ENCODE data around the gene FABP1.
A peak's percentile ranks its signal among the peaks of the same experiment; 100 is the strongest.

Gene FABP1

DNA sequence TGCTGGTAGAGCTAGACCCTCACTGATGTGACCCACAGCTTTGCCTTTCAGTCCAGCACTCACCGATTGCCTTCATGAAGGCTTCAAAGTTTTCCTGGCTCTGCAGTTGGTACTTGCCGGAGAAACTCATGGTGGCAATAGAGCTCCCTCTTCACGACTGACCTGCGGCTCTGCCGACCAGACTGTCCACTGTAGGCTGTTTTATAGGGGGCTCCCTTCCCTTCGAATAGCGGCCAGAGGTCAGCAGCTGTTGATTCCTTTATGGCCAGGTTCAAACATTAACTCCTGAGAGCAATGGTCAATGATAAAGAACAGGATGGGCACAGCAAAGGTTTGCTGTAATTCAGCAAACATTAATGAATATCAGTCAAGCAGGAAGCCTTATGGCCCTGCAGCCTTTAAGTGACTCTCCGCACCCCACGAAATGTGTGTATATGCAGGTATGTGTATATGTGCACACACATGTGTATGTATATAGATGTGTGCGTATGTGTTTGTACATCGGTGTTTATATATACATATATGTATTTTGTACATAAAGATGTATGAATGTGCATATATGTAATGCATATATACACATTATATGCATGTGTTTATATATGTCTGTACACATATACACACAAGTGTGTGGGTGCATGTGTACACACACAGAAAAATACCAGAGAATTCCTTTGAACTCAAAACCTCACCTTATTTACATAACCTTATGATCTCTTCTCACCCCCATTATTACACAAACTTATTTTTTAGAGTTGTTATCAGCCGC, at the start of gene FABP1:
Gene FABP1 (minus strand): TSS at position 175 of the 766 bp plus-strand sequence. CDS start 45 bp downstream, at position 130.
- no peak for DNase-seq (ENCODE audit: low read depth in 2 of 2)

DNA sequence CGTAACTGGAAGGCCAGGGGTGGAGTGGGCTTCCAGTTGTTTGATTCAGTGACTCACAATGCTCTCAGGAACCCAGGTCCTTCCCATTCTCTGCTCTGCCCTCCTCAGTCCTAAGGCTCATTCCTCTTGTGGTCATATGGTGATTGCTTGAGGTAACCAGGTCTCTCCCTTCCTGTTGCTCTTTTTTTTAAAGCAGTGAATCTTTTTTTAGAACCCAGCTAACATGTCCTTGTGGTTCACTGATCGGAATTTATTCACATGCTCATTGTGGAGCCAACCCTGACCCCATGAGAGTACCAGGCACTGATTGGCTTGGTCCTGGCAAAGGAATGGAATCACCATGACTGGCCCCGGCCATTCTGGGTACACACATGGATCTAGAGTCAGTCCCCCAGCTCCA, 49.7 kb upstream of the FABP1 start:
- no peak for DNase-seq (ENCODE audit: low read depth in 2 of 2)

DNA sequence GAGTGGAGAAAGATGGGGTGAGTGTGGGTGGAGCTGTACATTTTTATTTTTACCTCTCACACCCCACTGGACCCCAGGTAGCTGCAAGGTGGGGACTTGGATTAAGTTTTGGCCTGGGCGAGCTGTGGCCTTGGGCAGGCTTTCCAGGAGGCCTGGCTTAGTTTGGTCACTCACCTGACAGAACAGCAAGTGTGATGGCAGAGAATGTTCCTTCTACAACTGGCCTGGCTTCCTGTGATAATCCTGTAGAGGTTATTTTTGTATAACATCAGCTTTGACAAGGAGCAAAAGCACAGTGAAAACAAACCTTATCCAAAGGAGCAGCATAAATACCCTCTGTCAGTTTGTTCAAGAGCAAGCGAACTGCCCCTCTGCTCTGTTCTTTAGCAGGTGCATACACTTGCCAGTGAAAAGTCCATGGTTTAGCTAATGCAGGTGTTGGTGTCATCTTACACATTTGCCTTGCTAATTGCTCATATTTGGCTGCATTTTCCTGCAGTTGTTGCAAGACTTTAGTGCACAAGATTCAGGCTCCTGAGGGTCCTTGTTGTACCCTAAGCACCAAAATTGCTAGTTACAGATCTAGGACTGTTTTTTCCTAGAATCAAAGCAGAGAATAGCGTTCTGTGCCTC, 48.6 kb upstream of the FABP1 start:
- no peak for DNase-seq (ENCODE audit: low read depth in 2 of 2)

DNA sequence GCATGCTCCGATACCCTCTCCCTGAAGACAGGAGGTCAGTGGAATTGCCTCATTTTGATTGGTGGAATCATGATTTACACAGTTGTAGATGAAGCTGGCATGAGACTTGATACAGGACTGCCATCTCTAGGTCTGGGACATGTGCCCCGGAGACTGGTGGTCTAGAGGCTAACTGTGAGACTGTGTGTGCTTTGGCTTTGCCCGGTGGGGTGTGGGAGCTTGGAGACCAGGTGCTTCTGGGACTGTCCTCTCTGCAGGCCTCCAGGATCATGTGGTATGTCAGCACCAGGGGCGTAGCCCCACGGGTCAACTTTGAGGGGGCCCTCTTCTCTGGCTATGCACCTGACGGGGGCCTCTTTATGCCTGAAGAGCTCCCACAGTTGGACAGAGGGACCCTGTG, 45.0 kb upstream of the FABP1 start:
- DNase-seq (ENCODE audit: low read depth in 2 of 2), result no peak

DNA sequence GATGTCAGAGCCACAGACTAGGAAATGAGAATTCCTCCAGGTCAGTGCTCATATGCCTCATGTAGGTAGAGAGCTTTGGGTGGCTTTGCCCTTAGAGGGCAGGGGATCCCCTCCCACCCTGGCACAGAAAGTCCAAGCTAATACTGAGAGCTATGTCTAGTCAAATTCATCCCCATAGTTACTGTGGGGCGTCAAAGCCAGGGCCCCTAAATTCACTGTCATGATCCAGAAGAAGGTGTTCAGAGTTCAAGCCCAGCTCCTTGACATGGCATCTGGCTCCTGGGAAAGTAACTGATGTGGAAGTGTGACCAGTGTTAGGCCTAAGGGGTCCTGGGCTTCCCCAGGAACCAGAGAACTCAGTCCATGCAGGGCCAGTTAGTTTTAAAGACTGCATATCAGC, 44.1 kb upstream of the FABP1 start:
- DNase-seq (ENCODE audit: low read depth in 2 of 2), result no peak

DNA sequence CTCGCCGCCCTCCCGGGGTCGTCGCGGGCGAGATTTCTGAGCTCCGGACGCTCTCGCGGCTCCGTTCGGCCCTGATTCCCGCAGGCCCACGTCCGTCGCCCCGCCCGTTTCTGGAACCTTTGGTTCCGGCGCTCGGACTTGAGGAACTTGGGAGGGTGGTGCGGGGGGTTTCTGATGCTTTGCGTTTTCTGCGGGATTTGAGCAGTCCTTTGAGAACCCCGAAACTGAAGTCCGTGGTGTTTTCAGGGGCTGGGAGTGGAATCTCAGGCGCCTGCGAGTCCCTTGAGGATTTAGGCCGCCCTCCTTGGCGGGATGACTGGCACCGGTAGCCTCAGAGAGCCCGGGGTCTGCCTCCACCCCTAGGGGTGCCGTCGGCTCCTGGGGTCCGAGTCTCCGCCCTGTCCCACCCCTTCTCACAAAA, 42.6 kb upstream of the FABP1 start:
- DNase-seq (ENCODE audit: low read depth in 2 of 2), result no peak

DNA sequence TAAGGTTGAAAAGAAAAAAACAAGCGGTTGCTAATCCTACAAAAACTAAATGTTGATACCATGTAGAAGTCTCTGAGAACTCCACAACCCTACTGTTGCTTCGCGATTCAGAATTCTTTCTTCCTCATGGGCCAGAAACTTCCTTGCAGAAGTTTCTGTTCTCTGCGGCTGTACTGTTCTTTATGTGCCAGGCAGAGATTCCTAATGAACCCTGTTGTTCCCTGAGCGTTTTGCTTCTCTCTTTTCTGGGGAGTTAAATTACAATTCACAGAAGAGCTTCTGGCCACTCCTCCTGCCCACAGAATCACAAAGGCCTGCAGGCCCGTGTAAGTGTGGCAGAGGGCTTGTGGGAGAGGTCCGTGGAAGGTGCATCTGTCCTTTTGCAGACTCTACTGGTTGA, 40.5 kb upstream of the FABP1 start:
- DNase-seq (ENCODE audit: low read depth in 2 of 2), result no peak

DNA sequence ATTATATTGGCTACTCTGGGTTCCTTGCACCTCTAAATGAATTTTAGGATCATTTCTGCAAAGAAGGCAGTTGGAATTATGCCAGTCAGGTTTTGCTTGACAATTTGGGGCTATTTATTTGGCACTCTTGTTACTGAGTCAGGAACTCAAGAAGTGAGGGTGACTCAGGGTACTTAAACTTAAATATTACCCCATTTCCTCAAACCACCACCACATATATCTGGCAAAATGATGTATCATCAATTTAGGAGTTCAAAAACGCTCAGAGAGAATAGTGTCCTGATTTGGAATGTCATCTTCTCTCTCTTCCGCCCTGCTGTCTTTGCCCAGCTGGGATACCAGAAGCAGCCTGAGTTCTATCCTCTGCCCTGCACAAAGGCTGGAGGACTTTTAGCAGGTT, 39.9 kb upstream of the FABP1 start:
- DNase-seq (ENCODE audit: low read depth in 2 of 2), result no peak

DNA sequence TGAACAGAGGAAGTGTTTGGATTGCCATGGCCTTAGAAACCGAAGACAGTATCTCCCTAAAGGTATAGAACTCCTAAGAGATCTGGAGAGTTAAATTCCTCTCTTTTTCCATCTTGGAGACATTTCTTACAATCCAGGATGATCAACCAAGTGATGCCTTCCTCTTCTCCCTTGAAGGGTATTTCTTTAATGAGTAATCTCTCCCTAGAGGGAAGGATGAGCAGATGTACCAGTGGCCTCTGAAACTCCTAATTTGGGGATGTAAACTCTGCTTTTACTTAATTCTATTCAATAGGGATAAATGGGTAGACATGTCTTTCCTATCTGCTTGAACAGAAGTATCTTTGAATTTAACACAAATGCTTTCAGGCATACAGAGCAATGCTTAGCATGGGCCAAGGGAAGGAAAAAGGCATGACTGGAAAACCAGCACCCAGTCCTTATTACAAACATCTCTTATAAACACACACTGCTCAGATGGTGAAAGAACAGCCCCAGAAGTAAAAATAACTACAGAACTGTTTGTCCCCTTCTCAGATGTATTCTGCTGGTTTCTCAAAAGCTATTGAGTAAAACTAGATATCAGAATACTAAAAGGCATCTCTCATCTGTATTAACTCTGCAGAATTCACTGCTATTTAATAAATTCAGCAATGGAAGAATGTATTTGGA, 37.6 kb upstream of the FABP1 start:
- DNase-seq (ENCODE audit: low read depth in 2 of 2), result no peak

DNA sequence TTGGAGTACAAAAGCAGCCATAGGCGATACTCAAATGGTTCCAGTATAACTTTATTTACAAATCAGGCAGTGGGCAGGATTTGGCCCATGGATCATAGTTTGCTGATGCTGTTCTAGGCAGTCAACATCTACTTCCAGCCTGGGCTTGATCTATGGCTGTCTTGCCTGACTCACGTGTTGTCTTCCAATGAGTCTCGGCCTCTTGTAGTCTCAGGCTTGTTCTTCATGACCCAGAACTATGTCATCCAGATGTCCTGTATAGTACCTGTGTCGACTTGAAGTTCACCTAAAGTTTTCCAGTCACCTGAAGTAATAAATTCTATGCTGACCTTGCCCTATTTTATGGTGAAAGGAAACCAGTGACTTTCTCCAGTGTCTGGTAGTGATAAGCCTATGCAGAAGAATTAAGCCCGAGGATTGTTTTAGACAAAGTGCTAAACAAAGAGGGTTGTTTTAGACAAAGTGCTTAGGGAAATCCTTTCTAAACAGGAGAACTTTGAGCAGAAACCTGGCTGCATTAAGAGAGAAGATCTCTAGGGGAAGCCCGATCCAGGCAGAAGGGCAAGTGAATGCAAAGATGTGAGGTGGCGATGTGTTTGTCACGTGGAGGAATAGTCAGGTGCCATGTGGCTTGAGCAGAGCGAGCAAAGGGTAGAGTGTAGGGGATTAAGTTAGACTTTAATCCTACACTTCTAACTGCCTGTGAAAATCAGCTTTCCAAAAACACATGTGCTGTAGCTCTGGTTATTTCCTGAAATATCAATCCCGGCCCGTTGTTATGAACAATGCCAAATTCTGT, 33.8 kb upstream of the FABP1 start:
- DNase-seq (ENCODE audit: low read depth in 2 of 2), result no peak

DNA sequence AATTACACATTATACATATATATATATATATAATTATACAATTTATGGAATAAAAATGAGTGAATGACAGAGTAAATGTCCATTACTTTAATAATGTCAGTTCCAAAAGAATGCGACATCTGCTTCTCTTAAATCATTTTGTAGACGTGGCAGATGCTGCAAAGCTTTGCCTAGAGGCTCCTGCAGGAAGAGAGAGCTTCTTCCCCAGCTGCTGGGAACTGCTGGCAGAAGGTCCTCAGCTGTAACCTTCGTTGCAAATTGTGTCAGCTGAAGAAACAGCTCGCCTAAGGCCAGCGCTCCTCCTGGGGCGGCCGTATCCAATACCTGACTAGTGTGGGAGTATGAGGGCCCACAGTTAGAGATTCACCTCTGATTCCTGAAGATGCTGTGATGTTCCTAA, 32.7 kb upstream of the FABP1 start:
- DNase-seq (ENCODE audit: low read depth in 2 of 2), result no peak

DNA sequence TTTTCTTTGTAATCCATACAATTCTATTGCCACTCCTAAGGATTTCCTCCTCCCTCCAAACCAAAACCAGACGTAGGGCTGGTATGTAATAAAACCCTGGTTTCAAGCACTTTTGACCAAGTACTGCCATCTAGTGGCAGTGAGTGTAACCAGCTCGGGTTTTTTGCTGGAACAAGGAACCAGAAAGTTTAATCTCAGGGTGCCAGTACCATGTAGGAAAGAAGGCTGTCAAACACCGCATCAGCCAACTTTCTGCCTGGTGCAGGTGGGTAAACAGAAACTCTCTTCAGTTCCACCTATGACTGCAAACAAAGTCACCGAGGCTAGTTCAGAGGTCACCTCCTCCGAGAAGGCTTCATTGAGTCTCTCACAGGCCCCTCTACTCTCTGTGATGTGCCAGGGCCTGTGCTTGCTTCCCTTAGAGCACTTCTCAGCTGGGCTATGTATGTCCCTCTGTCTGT, 32.1 kb upstream of the FABP1 start:
- DNase-seq (ENCODE audit: low read depth in 2 of 2), result peak in 1 of 2 donors; percentile 26

DNA sequence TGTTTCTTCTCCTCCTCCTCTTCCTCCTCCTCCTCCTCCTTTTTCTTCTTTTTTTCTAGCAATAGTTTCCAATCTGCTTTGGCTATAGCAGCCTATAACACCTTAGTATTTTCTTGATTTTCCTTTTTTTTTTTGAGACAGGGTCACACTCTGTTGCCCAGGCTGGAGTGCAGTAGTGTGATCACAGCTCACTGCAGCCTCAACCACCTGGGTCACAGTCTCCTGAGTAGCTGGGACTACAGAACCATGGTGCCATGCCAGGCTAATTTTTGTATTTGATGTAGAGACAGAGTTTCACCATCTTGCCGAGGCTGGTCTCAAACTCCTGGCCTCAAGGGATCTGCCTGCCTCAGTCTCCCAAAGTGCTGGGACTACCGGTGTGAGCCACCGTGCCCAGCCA, 31.6 kb upstream of the FABP1 start:
- DNase-seq (ENCODE audit: low read depth in 2 of 2), result no peak

DNA sequence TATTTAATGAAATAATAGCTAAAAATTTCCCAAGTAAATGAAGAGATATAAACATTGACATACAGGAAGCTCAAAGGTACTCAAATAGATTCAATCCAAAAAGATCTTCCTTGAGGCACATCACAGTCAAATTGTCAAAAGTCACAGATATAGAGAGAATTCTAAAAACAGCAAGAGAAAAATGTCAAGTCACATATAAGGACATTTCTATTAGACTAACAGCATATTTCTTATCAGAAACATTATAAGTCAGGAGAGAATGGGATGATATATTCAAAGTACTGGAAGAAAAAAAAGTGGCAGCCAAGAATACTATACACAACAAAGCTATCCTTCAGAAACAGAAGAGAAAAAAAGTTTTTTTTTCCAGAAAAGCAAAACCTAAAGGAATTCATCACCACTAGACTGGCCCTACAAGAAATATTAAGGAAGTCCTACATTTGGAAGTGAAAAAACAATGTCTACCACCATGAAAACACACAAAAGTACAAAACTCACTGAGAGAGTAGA, 21.1 kb upstream of the FABP1 start:
- DNase-seq (ENCODE audit: low read depth in 2 of 2), result no peak

DNA sequence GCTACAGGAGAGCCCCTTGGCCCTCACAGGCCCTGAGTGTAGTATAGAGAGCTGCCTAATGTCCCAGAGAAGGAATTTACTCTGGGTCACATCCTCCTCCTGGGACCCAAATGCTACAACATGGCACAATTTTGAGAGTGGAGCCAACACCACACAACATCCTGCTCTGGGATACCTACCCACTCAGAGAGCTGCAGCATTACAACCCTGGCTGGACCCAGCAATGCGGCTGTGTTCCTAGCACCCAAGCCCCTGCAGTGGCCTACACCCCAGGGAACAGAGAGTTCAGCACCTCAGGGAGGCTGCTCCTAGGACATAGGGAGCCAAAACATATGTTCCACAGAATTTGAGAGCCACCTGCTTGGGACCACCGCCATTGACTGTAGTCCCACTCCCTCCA, 19.3 kb upstream of the FABP1 start:
- DNase-seq (ENCODE audit: low read depth in 2 of 2), result no peak

DNA sequence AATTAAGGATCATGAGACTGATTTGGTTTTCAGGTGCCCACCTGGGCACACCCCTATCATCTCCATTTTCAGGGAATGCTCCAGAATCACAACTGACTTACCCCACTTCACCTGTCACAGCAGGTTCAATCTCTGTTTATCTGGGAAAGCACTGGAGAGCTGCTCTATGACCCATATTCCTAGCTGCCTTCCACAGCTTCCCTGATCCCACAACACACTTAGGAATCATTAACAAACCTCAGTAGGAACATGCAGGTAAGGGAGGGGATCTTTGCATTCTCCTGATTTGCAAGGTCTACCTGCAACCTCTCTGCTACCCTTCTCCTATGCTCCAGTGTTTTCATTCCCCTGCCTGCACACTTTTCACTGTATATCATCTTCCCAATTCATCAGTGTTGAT, 18.7 kb upstream of the FABP1 start:
- DNase-seq (ENCODE audit: low read depth in 2 of 2), result no peak

DNA sequence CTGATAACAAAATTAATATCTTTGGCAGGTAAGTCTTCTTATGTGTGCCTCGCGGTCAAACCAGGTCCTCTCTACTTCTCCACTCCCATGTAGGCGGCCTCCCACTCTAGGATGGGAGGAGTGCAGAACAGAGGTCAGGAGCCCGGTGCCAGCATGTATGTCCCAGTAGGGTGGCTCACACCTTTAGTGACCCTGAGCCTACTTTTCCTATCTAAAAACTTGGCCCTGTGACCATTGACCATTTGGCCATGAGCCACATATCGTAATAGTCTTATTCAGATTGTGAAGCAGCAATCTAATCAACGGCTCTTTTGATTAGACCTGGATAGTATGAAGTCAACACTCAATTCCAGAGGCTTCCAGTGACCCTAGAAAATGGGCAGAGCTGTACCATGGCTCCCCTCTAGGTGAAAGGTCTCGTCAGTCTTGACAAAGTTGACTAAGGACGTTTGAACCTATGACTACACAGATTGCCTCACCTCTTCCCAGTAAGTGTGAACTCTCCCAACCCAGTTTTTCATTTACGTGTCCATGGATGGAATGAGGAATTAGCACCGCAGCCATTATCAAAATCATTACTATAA, 17.1 kb upstream of the FABP1 start:
- no peak for DNase-seq (ENCODE audit: low read depth in 2 of 2)

DNA sequence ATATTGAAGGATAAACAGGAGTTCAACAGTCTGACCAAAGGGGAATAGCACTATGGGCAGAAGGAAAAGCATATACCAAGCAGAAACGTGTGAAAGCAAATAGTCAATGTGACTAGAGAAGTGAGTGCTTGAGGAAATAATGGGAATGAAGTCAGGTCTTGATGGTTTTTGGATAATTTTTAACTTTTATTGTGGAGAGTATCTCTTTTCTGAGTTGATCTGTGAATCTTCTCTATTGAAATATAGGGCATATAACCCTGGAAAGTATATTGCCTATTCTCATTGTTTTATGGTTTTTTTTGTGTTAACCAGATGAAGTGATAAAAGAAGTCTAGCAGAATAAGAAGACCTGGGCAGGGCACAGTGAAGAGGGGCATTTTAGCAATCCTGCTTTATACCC, 16.4 kb upstream of the FABP1 start:
- DNase-seq (ENCODE audit: low read depth in 2 of 2), result no peak

DNA sequence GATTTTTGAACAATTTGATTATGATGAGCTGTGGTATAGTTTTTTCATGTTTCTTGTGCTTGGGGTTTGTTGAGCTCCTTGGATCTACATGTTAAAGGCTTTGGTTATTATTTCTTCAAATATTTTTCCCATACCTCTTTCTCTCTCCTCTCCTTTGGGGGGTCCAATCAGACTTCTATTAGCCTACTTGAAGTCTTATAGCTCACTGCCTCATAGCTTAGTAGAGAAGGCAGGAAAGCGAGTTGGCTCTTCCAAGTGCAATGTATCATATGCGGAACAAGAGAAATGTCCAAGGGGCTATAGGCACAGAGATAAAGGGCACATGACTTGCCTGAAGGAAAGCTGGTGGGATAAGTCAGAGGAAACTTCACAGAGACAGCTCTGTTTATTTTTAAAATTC, 14.1 kb upstream of the FABP1 start:
- no peak for DNase-seq (ENCODE audit: low read depth in 2 of 2)

DNA sequence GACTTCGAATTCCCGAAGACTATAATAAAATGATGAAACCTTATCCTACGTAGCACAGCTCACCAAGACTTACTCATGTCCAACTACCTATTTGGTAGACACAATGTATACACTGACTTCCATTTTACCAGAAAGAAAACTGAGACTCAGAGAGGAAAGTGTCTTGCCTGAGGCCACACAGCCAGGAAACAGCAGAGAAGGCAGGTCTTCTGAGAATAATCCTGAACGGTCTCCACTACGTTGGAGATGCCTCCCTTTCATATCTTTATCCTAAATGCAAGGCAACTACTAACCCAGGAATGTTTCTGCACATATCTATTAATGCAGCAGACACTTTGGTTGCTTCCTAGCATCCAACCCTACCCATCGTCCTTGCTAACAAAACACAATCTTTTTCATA, 11.9 kb upstream of the FABP1 start:
- DNase-seq (ENCODE audit: low read depth in 2 of 2), result no peak

DNA sequence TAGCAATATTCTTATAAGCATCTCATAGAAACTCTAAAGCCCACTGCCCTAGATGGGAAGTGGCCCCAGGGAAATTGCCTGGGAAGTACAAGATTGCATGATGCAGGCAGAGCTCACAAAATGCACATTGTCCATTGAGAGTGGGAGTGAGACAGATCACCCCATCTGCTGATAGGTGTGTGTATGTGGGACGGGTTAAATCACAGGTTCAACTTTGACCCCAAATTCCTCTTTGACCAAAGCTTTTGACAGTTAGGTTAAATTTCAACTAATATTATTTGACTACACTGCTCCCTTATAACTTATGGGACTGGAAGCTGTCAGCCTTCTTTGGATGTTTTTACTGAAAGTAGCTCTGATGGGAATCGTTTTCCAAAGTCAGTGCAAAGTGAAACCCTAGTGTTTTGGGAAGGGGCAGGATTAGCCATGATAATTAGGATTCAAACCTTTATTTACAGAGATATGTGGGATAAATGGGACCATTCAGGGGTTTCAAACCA, 11.4 kb upstream of the FABP1 start:
- DNase-seq (ENCODE audit: low read depth in 2 of 2), result no peak
